DMS 273 (cell line): ENCODE results near the gene KPRP.
A peak's percentile ranks its signal among the peaks of the same experiment; 100 is the strongest.

Experiments
- DNase-seq: peaks from one replicate; lab custom pipeline; 2025; ENCODE audit not compliant: unreplicated experiment; lab: John Stamatoyannopoulos, UW

The KPRP gene

DNA sequence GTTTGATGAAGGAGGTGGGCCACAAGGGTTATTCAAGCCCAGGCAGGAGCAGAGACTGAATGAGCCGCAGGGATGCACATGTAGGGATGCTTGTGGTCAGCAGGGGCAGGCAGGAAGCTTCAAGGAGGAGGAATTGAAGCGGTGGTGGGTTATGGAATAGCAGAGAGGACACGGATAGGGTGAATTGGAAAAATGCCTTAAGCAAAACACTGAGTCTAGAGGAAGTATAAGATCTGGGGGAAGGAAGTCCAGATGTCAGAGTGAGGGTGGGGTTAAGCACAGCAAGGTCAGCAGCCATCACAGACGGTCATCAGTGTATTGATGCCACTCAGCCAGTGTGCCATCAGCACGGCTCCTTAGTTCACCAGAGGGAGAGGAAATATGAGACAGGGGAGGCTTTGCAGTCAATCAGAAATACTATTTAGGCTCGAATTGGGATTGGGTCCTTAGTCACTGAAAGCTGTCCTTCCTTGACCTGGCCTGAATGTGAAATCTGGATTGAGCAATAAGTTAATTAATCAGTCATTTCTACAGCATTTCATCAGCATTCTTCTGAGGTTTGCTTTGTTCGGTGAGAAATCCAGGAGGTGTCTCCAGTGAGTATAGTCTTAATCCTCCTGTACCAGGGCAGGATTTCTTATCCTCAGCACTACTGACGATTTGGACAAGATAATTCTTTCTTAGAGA, 11.2 kb downstream of the KPRP start:
- no peak for DNase-seq

GRCh38 chr1:152770411-152770810, 12.6 kb downstream of the KPRP start:
- no peak for DNase-seq

DNA sequence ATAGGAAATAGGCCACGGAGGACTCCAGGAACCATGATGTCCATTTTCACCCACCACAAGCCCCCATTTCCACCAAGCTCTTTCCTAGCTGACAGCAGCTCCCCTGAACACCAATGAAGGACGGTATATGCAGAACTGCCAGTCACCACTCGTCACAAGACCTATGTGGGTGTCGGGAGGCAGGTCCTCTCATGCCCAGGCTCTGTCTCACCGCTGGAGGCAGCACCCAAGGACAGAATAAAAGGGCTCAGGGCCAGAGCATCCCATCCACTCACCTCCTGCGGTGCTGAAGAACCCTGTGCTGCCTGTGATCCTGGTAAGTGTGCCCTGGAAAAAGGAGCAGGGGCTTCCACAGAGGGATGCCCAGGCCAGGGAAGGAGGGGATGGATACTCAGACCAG, 17.1 kb downstream of the KPRP start, which contains the start of gene LCE1F:
TSS of gene LCE1F (plus strand) at position 266 of the 400 bp plus-strand sequence. CDS start 1,232 bp downstream, outside the sequence.
- DNase-seq: no peak

- no peak for DNase-seq
Observed at GRCh38 chr1:152776361-152776760, 18.5 kb downstream of the KPRP start.

- peak; percentile 58 for DNase-seq
Observed at GRCh38 chr1:152777510-152778137, 19.8 kb downstream of the KPRP start.

DNA sequence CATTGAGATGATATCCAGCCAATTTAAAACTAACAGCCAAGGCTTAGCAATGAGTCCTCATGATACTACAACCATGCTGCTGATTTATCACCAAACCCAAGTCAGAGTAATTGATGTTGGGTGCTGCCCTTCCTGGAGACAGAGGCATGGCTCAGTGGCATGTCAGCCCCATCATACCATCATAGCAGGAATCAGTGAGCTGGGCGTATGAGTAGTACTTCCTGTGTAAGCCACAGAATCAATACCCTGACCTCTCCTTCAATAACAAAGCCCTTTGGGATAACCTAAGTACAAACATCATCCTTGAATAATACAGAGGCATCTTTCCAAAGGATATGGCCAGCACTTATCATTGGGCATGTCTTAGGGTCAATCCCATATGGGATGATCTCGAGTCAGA, 25.3 kb downstream of the KPRP start:
- no peak for DNase-seq

GRCh38 chr1:152786077-152786476, 28.3 kb downstream of the KPRP start, which contains the start of gene LCE1E:
Gene LCE1E, plus strand, starts transcription at chr1:152786257. Its CDS starts 1,043 bp downstream, at chr1:152787300.
- no peak for DNase-seq

GRCh38 chr1:152795686-152796085, 37.9 kb downstream of the KPRP start:
- no peak for DNase-seq

GRCh38 chr1:152796421-152796820, 38.6 kb downstream of the KPRP start, which contains the start of gene LCE1D:
Gene LCE1D, plus strand, starts transcription at chr1:152796721. Its CDS starts 1,074 bp downstream, at chr1:152797795.
- no peak for DNase-seq

- DNase-seq: no peak
Observed at GRCh38 chr1:152801333-152801732, 43.5 kb downstream of the KPRP start.

DNA sequence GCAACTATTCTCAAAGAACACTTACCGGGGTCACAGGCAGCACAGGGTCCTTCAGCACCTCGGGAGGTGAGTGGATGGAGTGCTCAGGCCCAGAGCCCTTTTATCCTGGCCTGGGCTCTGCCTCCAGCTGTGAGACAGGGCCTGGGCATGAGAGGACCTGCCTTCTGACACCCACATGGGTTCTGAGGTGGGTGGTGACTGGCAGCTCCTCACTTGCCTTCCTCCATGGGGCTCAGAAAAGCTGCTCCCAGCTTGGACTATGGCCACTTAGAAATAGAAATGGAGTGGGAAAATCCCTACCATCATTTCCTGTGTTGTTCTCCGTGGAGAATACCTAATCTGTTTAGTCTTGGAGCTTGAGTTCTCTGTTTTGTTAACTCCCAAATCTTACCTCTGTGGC, 48.8 kb downstream of the KPRP start, which contains the start of gene LCE1C:
TSS of gene LCE1C (minus strand) at position 76 of the 400 bp plus-strand sequence. CDS start 1,173 bp downstream, outside the sequence.
- no peak for DNase-seq

DNA sequence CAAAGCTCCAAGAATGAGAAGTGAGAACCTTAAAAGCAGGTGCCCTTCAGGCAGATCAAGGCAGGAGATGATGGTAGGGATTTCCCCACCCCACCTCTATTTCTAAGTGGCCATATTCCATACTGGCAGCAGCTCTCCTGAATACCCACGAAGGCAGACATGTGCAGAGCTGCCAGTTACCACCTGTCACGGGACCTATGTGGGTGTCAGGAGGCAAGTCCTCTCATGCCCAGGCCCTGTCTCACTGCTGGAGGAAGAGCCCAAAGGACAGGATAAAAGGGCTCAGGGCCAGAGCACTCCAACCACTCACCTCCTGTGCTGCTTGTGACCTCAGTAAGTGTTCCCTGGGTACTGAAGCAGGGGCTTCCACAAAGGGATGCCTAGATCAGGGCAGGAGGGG, 53.2 kb downstream of the KPRP start:
- DNase-seq: no peak
